H1 (cell line): Measurements from ENCODE around the gene PNLDC1. TPM values are rescaled to one million over a fixed set of nuclear protein-coding genes. Genes with fewer than 3 reads are reported as not detected.
"Not testable (repeated sequence)": the region's sequence is repeated elsewhere in the genome, so short reads cannot be mapped to it uniquely, and the experiment has no call there.

Source experiments
- CTCF ChIA-PET: fragments of 300-600 bp; sonication (Branson Sonifier 250); formaldehyde crosslinking; loops from one replicate; lab custom pipeline; 2021; ENCODE audit not compliant: partially characterized antibody; lab: Charles Lee
- POLR2A ChIA-PET: fragments of 300-600 bp; sonication (Branson Sonifier 250); formaldehyde crosslinking; loops from one replicate; lab custom pipeline; 2021; ENCODE audit warnings: inconsistent platforms; ENCODE audit not compliant: partially characterized antibody; lab: Charles Lee
- DNase-seq, 2 experiments: peaks; one replicate each; pipeline versions ENCODE4 v3.0.0 to v3.0.0-alpha.2; 2010 to 2022; ENCODE audit warnings: low spot score in 2 of 2, low read depth in 1 of 2, mixed read lengths in 1 of 2
- FAIRE-seq: peaks from 2 replicates; lab custom pipeline; 2011; peaks lifted over from hg19 to GRCh38; lab: Jason Lieb, UNC
- H2AFZ ChIP-seq: 2 replicates; pipeline ENCODE4 v1.8.1; 2012; ENCODE audit warnings: low read length, inconsistent platforms
- H2AK5ac ChIP-seq: 2 replicates; pipeline ENCODE4 v1.6.1; 2013; ENCODE audit warnings: low read depth, low read length
- H2BK120ac ChIP-seq: replicated peaks from 2 replicates; pipeline ENCODE3; 2013; ENCODE audit warnings: low read depth, low read length, inconsistent platforms
- H2BK12ac ChIP-seq: 2 replicates; pipeline ENCODE4 v1.6.1; 2013; ENCODE audit warnings: low read depth, low read length
- H2BK15ac ChIP-seq: 2 replicates; pipeline ENCODE4 v1.6.1; 2013; ENCODE audit warnings: low read length
- H2BK20ac ChIP-seq: 2 replicates; pipeline ENCODE4 v1.6.1; 2013; ENCODE audit warnings: low read length
- H2BK5ac ChIP-seq: 2 replicates; pipeline ENCODE4 v1.6.1; 2013; ENCODE audit warnings: low read depth, low read length
- H3K14ac ChIP-seq: 2 replicates; pipeline ENCODE4 v1.6.1; 2013; ENCODE audit warnings: inconsistent platforms; ENCODE audit not compliant: insufficient read length
- H3K18ac ChIP-seq: 2 replicates; pipeline ENCODE4 v1.6.1; 2013; ENCODE audit warnings: low read length; ENCODE audit errors: extremely low read depth
- H3K23ac ChIP-seq: 2 replicates; pipeline ENCODE4 v1.6.1; 2013; ENCODE audit warnings: inconsistent platforms; ENCODE audit not compliant: insufficient read length
- H3K23me2 ChIP-seq: 2 replicates; pipeline ENCODE4 v1.6.1; 2013; ENCODE audit warnings: low read depth, low read length
- H3K27ac ChIP-seq: 2 replicates; pipeline ENCODE4 v1.6.1; 2011; ENCODE audit warnings: low read depth, low read length, inconsistent platforms
- H3K27me3 ChIP-seq, 4 experiments: replicated peaks in 1 of 4; 1 replicate in 1 of 4; 2 replicates in 3 of 4; pipeline versions ENCODE4 v1.6.1 to v1.8.1; 2011 to 2013; ENCODE audit warnings: low read length in 3 of 4, mild to moderate bottlenecking in 3 of 4, inconsistent platforms in 2 of 4, mixed read lengths in 2 of 4, moderate library complexity in 1 of 4; ENCODE audit not compliant: control insufficient read depth in 3 of 4, insufficient read depth in 3 of 4; ENCODE audit errors: extremely low read depth in 1 of 4
- H3K36me3 ChIP-seq, 4 experiments: 2 replicates each; pipeline versions ENCODE4 v1.6.1 to v1.8.1; 2011 to 2013; ENCODE audit warnings: mild to moderate bottlenecking in 4 of 4, low read length in 3 of 4, moderate library complexity in 2 of 4, control low read depth in 1 of 4, inconsistent platforms in 1 of 4; ENCODE audit not compliant: insufficient read depth in 4 of 4, control insufficient read depth in 2 of 4
- H3K4ac ChIP-seq: replicated peaks from 2 replicates; pipeline ENCODE3; 2013; ENCODE audit warnings: low read length, low read depth, mixed read lengths, inconsistent platforms; ENCODE audit not compliant: insufficient read length
- H3K4me1 ChIP-seq, 4 experiments: replicated peaks in 1 of 4; 1 replicate in 1 of 4; 2 replicates in 3 of 4; pipeline versions ENCODE4 v1.6.1 to v1.8.1; 2011 to 2013; ENCODE audit warnings: low read length in 3 of 4, inconsistent platforms in 2 of 4, mixed read lengths in 1 of 4; ENCODE audit not compliant: insufficient read depth in 4 of 4, control insufficient read depth in 3 of 4
- H3K4me2 ChIP-seq, 2 experiments: 2 replicates each; pipeline versions ENCODE4 v1.6.1 to v1.8.1; 2011 to 2013; ENCODE audit warnings: low read depth in 2 of 2, low read length in 2 of 2, control low read depth in 1 of 2, inconsistent platforms in 1 of 2, mild to moderate bottlenecking in 1 of 2; ENCODE audit not compliant: insufficient read depth in 1 of 2
- H3K4me3 ChIP-seq, 4 experiments: fragments of 200-600, 300-600 bp in 1 of 4; sonication (generic), shearing (Covaris generic), sonication (Bioruptor Twin) in 1 of 4; 2 replicates each; pipeline versions ENCODE4 v1.5.1 to v1.8.1; 2011 to 2016; ENCODE audit warnings: low read length in 4 of 4, low read depth in 3 of 4, control low read depth in 2 of 4, inconsistent platforms in 2 of 4, mild to moderate bottlenecking in 2 of 4, mixed read lengths in 1 of 4, moderate library complexity in 1 of 4; ENCODE audit not compliant: insufficient read depth in 2 of 4; ENCODE audit errors: extremely low read depth in 1 of 4
- H3K56ac ChIP-seq: replicated peaks from 2 replicates; pipeline ENCODE3; 2013; ENCODE audit warnings: low read depth, mild to moderate bottlenecking, mixed read lengths, low read length, inconsistent platforms; ENCODE audit not compliant: insufficient read length
- H3K79me1 ChIP-seq: 2 replicates; pipeline ENCODE4 v1.6.1; 2013; ENCODE audit warnings: low read depth, low read length, control low read depth
- H3K79me2 ChIP-seq, 2 experiments: 2 replicates each; pipeline versions ENCODE4 v1.6.1 to v1.8.1; 2012 to 2013; ENCODE audit warnings: low read length in 2 of 2, mild to moderate bottlenecking in 2 of 2, inconsistent platforms in 1 of 2; ENCODE audit not compliant: insufficient read depth in 2 of 2, control insufficient read depth in 1 of 2
- H3K9ac ChIP-seq, 4 experiments: replicated peaks in 1 of 4; 1 replicate in 1 of 4; 2 replicates in 3 of 4; pipeline versions ENCODE4 v1.6.1 to v1.8.1; 2011 to 2013; ENCODE audit warnings: low read depth in 3 of 4, low read length in 3 of 4, control low read depth in 2 of 4, mild to moderate bottlenecking in 2 of 4, moderate library complexity in 2 of 4, inconsistent platforms in 1 of 4; ENCODE audit errors: extremely low read depth in 1 of 4
- H3K9me3 ChIP-seq, 2 experiments: 2 replicates each; pipeline versions ENCODE4 v1.6.1 to v1.8.1; 2012 to 2013; ENCODE audit warnings: mild to moderate bottlenecking in 2 of 2, moderate library complexity in 2 of 2, control low read depth in 1 of 2, inconsistent platforms in 1 of 2, low read depth in 1 of 2, low read length in 1 of 2, mixed read lengths in 1 of 2; ENCODE audit not compliant: insufficient read depth in 2 of 2
- H4K20me1 ChIP-seq, 2 experiments: replicated peaks in 1 of 2; 2 replicates each; pipeline versions ENCODE3 to v1.8.1; 2011 to 2013; ENCODE audit warnings: inconsistent platforms in 2 of 2, low read length in 2 of 2, mild to moderate bottlenecking in 1 of 2; ENCODE audit not compliant: insufficient read depth in 2 of 2, control insufficient read depth in 1 of 2
- H4K5ac ChIP-seq: 2 replicates; pipeline ENCODE4 v1.6.1; 2013; ENCODE audit warnings: low read length, low read depth, mixed read lengths, inconsistent platforms; ENCODE audit not compliant: insufficient read length
- H4K8ac ChIP-seq: 2 replicates; pipeline ENCODE4 v1.8.0; 2013; ENCODE audit warnings: mild to moderate bottlenecking, moderate library complexity, low read length, inconsistent platforms; ENCODE audit not compliant: insufficient read depth; ENCODE audit errors: extremely low read depth
- H4K91ac ChIP-seq: replicated peaks from 2 replicates; pipeline ENCODE3; 2013; ENCODE audit warnings: low read length, mixed read lengths, inconsistent platforms; ENCODE audit not compliant: insufficient read length
- BCL11A ChIP-seq, 2 experiments: IDR thresholded peaks; one replicate each; pipeline ENCODE4 v1.6.1; 2011; ENCODE audit warnings: low read depth in 2 of 2, low read length in 2 of 2, mild to moderate bottlenecking in 2 of 2
- whole genome bisulfite sequencing, 2 experiments: shearing (Covaris generic) in 1 of 2; methylation state at CpG; one replicate each; pipeline versions ENCODE4 v1.1.6 to v1.1.7; 2013 to 2015; ENCODE audit warnings: low lambda C conversion rate in 2 of 2, mixed read lengths in 2 of 2, inconsistent platforms in 1 of 2, low coverage in 1 of 2, missing lambda C conversion rate in 1 of 2; ENCODE audit not compliant: insufficient replicate concordance in 2 of 2, insufficient coverage in 1 of 2, insufficient read length in 1 of 2; ENCODE audit errors: extremely low coverage in 1 of 2, missing lambda C conversion rate in 1 of 2; 5-methylcytosine and 5-hydroxymethylcytosine counted together
- polyA plus RNA-seq, 7 experiments: library from polyadenylated mRNA; depleted of rRNA in 3 of 7; stranded (reverse) in 5 of 7; unstranded in 2 of 7; fragments of >200 nt in 5 of 7; fragments of 200-250 nt in 2 of 7; gene quantifications; 1 replicate in 5 of 7; 2 replicates in 1 of 7; 4 replicates in 1 of 7; pipeline versions ENCODE4 v1.2.1 to v1.2.3, GENCODE V29; 2011 to 2013; ENCODE audit warnings: missing spikeins in 2 of 7, mixed read lengths in 2 of 7
- total RNA-seq: library from RNA; stranded (reverse); fragmentation: NEBNext Ultra II Directional; extraction: Animal tissue kit (Norgen Biotek cat#: 25700); gene quantifications from 2 replicates; pipeline ENCODE4 v1.2.1, GENCODE V29; 2021

The PNLDC1 gene
- total and polyA plus RNA-seq, 2 of the 8 experiments (the other 6 are each of a cell fraction or from before 2014, with no cell fraction given): 0.15 to 0.34 TPM

GRCh38 chr6:159844737-159845645 is 44.9 kb downstream of the PNLDC1 start (continued):
- no peak for TF ChIP-seq BCL11A (IDR thresholded peaks at IDR 0.05; ENCODE audit: low read depth in 2 of 2, low read length in 2 of 2)

GRCh38 chr6:159848552-159848951 is 48.5 kb downstream of the PNLDC1 start:
- H3K4ac ChIP-seq, H4K8ac ChIP-seq, H3K4me1 ChIP-seq, H2AK5ac ChIP-seq, H3K23me2 ChIP-seq, FAIRE-seq, H2AFZ ChIP-seq, H3K9me3 ChIP-seq, H3K56ac ChIP-seq, H2BK15ac ChIP-seq, H3K79me1 ChIP-seq, H3K27me3 ChIP-seq, H4K91ac ChIP-seq, H3K9ac ChIP-seq, H3K4me2 ChIP-seq, H2BK12ac ChIP-seq, H2BK5ac ChIP-seq, H4K20me1 ChIP-seq, H3K23ac ChIP-seq, H3K79me2 ChIP-seq, H3K14ac ChIP-seq, DNase-seq, H4K5ac ChIP-seq, H3K4me3 ChIP-seq, H2BK120ac ChIP-seq, H2BK20ac ChIP-seq, POLR2A ChIA-PET, H3K18ac ChIP-seq, H3K36me3 ChIP-seq, H3K27ac ChIP-seq: not testable (repeated sequence)
- 95% methylated on average over 5 of the region's 5 CpGs; no CpG with 5 or more reads in 1 of the 2 experiments for WGBS, 2 experiments
- CTCF ChIA-PET: interaction anchor here (0.6 kb wide), 1 partner anchor 89 kb away, joined by 3 read pairs; no protein-coding TSS in a partner anchor
